ENCODE data around the gene ELF3.
"Not testable (repeated sequence)": the region's sequence is repeated elsewhere in the genome, so short reads cannot be mapped to it uniquely, and the experiment has no call there.

ELF3 gene

DNA sequence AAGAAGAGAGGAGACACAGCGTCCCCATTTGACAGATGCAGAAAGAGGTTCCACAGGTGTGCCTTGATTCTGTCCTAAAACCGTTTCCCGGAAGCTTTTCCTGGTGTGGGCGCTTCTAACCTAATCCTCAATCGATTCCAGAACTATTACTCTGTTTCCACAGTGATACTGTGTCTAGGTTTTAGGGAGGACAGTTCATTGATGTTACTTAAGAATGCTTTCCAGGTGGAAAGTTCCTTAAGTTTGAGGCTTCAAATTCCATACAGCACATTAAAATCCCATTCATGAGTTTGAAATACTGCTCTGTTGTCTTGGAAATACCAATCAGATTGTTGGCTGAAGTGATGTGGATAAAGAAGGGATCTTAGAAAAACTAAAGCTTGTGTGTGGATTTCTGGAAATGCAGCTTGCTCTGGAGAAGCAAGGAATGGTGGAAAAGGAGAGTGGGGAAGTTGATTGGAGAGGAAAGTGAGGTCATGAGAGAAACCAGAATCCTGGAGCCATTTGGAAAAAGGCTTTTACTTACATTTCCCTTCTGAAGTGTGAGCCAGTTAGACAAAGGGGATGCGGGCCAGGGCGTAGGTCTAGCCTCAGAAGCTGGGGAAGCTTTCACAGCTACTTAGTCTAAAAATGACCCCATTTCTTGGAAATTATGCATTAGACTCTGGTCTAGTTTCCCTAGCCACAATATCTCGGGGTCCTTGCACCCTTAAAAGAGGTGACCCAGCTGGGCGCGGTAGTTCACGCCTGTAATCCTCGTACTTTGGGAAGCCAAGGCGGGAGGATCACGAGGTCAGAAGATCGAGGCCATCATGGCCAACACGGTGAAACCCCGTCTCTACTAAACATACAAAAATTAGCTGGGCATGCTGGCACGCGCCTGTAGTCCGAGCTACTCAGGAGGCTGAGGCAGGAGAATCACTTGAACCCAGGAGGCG lies 6.7 kb downstream of the ELF3 start:
- H3K9me3 ChIP-seq (ENCODE audit: insufficient read depth, low read length): no peaks in the 10 kb centered on the region
- H3K9me2 ChIP-seq (replicated peaks; ENCODE audit: insufficient read depth, low read length): no peaks in the 10 kb centered on the region
- no peaks in the 10 kb centered on the region for H3F3A ChIP-seq (ENCODE audit: insufficient read depth)
- no peak overlapping the region for H3K27ac ChIP-seq (ENCODE audit: low read depth, low read length)
- no peaks in the 10 kb centered on the region for H3K79me2 ChIP-seq (ENCODE audit: insufficient read depth, low read length)
- no peak overlapping the region for H3K9ac ChIP-seq (ENCODE audit: low read length)
- no peak overlapping the region for H3K4me2 ChIP-seq (ENCODE audit: low read depth, low read length, poor library complexity, severe bottlenecking)
- H3K27me3 ChIP-seq (ENCODE audit: low read length): no peaks in the 10 kb centered on the region
- H4K20me1 ChIP-seq (ENCODE audit: low read depth, low read length): no peaks in the 10 kb centered on the region
- TF ChIP-seq EZH2phosphoT487 (conservative IDR thresholded peaks at IDR 0.05; ENCODE audit: low read length) (no peak), CTCF (IDR thresholded peaks at IDR 0.05; ENCODE audit: insufficient read depth, low read length, poor library complexity, severe bottlenecking) (no peak)
- no peak overlapping the region for H2AFZ ChIP-seq (ENCODE audit: low read depth, low read length, severe bottlenecking)
- H3K36me3 ChIP-seq (ENCODE audit: low read length): no peaks in the 10 kb centered on the region
- H3K4me3 ChIP-seq (ENCODE audit: insufficient read depth, low read length, poor library complexity, severe bottlenecking): no peak overlapping the region

DNA sequence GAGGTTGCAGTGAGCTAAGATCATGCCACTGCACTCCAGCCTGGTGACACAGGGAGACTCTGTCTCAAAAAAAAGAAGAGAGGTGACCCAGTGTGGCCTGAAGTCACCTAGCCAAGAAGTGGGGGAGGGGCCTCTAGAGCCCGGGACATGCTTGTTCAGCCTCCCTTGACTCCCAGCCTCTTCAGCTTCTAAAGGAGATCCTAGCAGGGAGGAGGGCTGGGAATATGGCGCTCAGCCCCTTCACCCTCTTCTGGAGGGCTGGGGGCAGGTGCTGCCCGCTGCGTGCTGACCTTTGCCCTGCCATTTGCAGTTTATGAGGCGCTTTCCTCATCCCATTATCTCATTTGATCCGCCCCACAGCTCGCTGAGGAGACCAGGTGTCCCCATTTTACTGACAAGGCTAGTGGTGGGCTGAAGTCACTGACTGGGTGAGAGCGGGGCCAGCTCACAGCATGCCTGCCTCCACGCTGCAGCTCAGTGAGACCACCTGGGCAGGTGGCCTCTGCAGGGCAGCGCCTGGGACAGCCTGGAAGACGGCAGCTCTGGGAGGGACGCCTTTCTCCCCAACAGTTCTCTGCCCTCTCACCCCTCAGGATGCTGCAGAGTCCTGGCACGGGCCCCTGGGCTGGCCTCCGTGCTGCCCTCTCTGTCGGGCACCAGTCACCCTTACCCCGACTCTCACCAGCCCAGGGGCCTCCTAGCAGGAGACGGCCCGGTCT lies 7.5 kb downstream of the ELF3 start:
- H4K20me1 ChIP-seq (ENCODE audit: low read depth, low read length): no peaks in the 10 kb centered on the region
- no peaks in the 10 kb centered on the region for H3K36me3 ChIP-seq (ENCODE audit: low read length)
- no peak overlapping the region for H2AFZ ChIP-seq (ENCODE audit: low read depth, low read length, severe bottlenecking)
- no peaks in the 10 kb centered on the region for H3F3A ChIP-seq (ENCODE audit: insufficient read depth)
- H3K9me2 ChIP-seq (replicated peaks; ENCODE audit: insufficient read depth, low read length): no peaks in the 10 kb centered on the region
- H3K27ac ChIP-seq (ENCODE audit: low read depth, low read length): no peak overlapping the region
- H3K4me3 ChIP-seq (ENCODE audit: insufficient read depth, low read length, poor library complexity, severe bottlenecking): no peak overlapping the region
- no peaks in the 10 kb centered on the region for H3K79me2 ChIP-seq (ENCODE audit: insufficient read depth, low read length)
- TF ChIP-seq CTCF (IDR thresholded peaks at IDR 0.05; ENCODE audit: insufficient read depth, low read length, poor library complexity, severe bottlenecking) (no peak), EZH2phosphoT487 (conservative IDR thresholded peaks at IDR 0.05; ENCODE audit: low read length) (no peak)
- no peak overlapping the region for H3K4me2 ChIP-seq (ENCODE audit: low read depth, low read length, poor library complexity, severe bottlenecking)
- no peak overlapping the region for H3K9ac ChIP-seq (ENCODE audit: low read length)
- H3K27me3 ChIP-seq (ENCODE audit: low read length): no peaks in the 10 kb centered on the region
- H3K9me3 ChIP-seq (ENCODE audit: insufficient read depth, low read length): no peaks in the 10 kb centered on the region

GRCh38 chr1:202018468-202019234 lies 8.3 kb downstream of the ELF3 start:
- Histone ChIP-seq H3K27me3 (ENCODE audit: low read length) (no peaks in the 10 kb centered on the region), H3K4me2 (ENCODE audit: low read depth, low read length, poor library complexity, severe bottlenecking) (no peak overlapping the region), H3K27ac (ENCODE audit: low read depth, low read length) (no peak overlapping the region), H3K9me3 (ENCODE audit: insufficient read depth, low read length) (no peaks in the 10 kb centered on the region), H3K9me2 (replicated peaks; ENCODE audit: insufficient read depth, low read length) (no peaks in the 10 kb centered on the region), H3K79me2 (ENCODE audit: insufficient read depth, low read length) (no peaks in the 10 kb centered on the region), H3K4me3 (ENCODE audit: insufficient read depth, low read length, poor library complexity, severe bottlenecking) (no peak overlapping the region), H4K20me1 (ENCODE audit: low read depth, low read length) (no peaks in the 10 kb centered on the region), H3K9ac (ENCODE audit: low read length) (no peak overlapping the region), H3F3A (ENCODE audit: insufficient read depth) (no peaks in the 10 kb centered on the region), H3K36me3 (ENCODE audit: low read length) (no peaks in the 10 kb centered on the region), H2AFZ (ENCODE audit: low read depth, low read length, severe bottlenecking) (no peak overlapping the region)
- TF ChIP-seq CTCF (IDR thresholded peaks at IDR 0.05; ENCODE audit: insufficient read depth, low read length, poor library complexity, severe bottlenecking) (no peak), EZH2phosphoT487 (conservative IDR thresholded peaks at IDR 0.05; ENCODE audit: low read length) (no peak)

DNA sequence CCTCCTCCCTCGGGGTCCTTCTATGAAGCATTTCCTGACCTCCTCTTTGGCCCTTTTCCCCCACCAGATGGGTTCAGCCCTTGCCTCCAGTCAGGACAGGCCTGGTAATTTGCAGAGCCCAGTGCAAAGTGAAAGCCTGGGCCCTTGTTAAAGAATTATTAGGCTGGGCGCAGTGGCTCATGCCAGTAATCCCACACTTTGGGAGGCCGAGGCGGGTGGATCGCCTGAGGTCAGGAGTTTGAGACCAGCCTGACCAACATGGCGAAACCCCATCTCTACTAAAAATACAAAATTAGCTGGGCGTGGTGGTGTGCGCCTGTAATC lies 8.8 kb downstream of the ELF3 start:
- H3K27ac ChIP-seq (ENCODE audit: low read depth, low read length); H3F3A ChIP-seq (ENCODE audit: insufficient read depth); H4K20me1 ChIP-seq (ENCODE audit: low read depth, low read length); H3K4me2 ChIP-seq (ENCODE audit: low read depth, low read length, poor library complexity, severe bottlenecking); H3K9ac ChIP-seq (ENCODE audit: low read length); H3K4me3 ChIP-seq (ENCODE audit: insufficient read depth, low read length, poor library complexity, severe bottlenecking); H3K79me2 ChIP-seq (ENCODE audit: insufficient read depth, low read length); H3K27me3 ChIP-seq (ENCODE audit: low read length); H3K9me2 ChIP-seq (replicated peaks; ENCODE audit: insufficient read depth, low read length); H2AFZ ChIP-seq (ENCODE audit: low read depth, low read length, severe bottlenecking); H3K9me3 ChIP-seq (ENCODE audit: insufficient read depth, low read length); H3K36me3 ChIP-seq (ENCODE audit: low read length): not testable (repeated sequence)
